ENCODE results near the gene RBM39.
"Not testable (repeated sequence)": the region's sequence is repeated elsewhere in the genome, so short reads cannot be mapped to it uniquely, and the experiment has no call there.

RBM39 gene

DNA sequence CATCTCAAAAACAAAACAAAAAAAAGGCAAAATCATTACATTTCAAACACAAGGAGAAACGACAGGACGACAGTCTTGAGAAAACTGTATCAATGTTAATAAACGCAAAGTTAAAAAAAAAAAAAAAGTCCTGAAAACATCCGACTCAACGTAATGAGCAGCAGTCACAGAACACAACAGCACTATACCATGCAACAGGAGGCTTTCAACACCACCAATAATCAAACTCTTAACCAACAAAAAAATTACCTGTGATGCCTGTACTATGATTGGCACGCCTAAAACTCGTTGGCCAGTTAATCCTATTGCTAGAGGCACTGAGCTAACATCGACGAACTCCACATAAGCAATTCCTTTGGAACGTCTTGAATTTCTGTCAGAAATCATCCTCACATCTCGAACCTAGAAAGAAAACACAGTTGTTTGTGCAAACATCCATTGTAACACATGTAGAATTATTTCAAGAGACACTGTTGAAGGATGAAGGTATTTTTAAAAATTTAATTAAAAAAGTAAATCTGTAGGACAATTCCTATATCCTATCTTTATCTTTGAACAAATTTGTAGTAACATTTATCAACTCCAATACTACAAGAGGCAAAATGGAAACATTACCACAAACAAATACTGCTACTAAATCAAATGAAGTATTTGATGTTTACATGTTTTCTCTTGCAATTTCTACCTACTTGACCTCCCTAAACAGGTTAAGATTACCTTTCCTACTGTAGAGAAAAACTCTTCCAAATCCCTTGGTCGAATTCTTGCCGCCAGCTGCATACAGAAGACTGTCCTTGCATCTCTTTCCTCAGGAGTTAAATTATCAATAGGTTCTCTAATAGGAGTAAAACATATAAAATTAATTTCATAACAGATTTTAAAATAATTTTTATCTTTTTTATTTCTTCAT, 17.5 kb downstream of the RBM39 start:
- DNase-seq = no peak

DNA sequence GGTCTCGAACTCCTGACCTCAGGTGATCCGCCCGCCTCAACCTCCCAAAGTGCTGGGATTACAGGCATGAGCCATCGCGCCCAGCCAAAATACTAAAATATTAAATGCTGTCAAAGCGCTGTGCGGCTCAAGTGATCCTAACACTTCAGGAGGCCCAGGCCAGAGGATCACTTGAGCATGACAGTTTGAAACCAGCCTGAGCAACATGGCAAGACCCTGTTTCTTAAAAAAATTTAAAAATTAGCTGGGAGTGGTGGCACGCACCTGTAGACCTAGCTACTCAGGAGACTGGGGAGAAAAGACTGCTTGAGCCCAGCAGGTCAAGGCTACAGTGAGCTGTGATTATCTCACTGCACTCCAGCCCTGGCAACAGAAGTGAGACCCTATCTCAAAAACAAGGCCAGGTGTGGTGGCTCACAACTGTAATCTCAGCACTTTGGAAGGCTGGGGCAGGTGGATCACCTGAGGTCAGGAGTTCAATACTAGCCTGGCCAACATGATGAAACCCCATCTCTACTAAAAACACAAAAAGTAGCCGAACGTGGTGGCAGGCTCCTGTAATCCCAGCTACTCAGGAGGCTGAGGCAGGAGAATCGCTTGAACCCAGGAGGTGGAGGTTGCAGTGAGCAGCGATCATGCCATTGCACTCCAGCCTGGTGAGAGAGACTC, 18.3 kb downstream of the RBM39 start:
- not testable (repeated sequence) for DNase-seq

DNA sequence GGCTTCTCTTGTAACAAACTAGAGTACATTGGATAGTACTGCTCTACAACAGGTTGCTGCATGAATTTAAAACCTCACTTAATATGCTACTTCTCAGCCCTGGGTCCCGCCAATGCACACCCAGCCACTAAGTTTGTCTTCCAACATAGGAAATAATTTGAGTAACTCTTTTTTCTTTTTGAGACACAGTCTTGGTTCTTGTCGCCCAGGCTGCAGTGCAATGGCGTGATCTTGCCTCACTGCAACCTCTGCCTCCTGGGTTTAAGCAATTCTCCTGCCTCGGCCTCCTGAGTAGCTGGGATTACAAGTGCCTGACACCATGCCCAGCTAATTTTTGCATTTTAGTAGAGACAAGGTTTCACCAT, 18.8 kb downstream of the RBM39 start:
- DNase-seq = not testable (repeated sequence)

DNA sequence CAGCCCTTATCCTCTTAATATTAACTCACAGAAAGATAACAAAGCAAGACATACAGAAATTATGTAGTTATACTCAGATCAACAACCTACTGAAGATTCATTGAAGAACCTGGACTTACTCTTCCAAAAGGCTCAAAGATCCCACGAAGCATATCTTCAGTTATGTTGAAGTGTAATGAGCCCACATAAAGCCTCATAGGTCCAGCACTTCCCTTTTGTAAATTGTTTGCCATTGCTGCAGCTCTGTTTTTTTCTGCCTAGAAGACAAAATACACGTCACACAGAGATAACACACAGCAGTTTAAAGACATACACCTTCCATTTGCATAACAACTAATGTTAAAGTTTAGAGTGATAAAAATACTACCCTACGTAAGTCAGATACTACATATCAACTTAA, 20.4 kb downstream of the RBM39 start:
- no peak for DNase-seq

DNA sequence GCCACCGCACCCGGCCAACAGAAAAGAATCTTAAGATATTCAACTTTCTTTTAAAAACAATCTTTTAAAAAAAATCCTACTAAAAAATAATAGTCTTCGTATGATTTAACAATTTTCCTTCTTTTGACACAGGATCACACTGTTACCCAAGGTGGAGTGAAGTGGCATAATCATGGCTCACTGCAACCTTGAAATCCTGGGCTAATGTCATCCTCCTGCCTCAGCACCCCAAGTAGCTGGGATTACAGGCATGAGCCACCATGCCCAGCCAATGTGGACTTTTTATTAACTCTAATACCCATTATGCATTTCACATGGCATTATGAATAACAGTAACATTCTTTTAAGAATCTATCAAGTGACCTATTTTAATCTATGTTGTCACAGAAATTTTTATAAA, 20.8 kb downstream of the RBM39 start:
- DNase-seq = no peak

DNA sequence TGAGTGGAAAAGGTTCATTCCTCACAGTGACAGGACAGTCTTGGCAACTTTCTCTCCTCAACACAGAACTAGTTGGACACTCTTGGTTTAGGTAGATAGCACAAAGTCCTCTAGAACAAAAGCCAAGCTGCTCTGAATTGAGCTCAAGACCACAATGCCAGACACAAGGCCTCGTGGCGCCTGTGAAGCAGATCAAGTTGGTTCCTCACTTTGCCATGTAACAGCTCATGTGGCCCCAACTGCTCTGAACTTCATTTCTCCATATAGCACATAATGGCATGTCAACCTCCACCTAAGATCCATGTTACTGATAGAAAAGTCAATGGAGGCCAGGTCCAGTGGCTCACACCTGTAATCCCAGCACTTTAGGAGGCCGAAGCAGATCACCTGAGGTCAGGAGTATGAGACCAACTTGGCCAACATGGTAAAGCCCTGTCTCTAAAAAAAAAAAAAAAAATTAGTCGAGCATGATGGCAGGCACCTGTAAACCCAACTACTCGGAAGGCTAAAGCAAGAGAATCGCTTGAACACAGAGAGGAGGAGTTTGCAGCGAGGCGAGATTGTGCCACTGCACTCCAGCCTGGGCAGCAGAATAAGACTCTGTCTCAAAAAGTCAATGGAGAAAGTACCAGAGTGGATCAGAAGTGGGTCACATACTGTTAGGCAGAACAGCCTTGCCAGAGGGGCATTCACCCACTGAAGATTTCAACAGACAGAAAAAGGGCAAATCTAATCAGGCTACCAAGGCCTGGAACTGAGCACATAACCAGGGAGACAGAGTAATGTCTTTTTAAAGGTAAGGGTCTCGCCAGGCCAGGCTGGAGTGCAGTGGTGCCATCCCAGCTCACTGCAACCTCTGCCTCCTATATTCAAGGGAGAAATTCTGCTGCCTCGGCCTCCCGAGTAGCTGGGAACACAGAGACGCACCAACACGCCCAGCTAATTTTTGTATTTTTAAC, 21.6 kb downstream of the RBM39 start:
- no peak for DNase-seq

DNA sequence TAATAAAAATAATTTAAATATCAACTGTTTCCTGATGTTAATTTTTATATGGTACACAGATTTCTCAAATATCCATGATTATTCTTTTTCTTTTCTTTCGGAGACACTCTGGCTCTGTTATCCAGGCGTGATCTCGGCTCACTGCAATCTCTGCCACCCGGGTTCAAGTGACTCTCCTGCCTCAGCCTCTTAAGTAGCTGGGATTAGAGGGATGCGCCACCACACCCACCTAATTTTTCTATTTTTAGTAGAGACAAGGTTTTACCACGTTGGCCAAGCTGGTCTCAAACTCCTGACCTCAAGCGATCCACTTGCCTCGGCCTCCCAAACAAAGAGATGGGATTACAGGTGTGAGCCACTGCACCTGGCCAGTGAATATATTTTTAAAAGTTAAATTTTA, 22.3 kb downstream of the RBM39 start:
- no peak for DNase-seq

DNA sequence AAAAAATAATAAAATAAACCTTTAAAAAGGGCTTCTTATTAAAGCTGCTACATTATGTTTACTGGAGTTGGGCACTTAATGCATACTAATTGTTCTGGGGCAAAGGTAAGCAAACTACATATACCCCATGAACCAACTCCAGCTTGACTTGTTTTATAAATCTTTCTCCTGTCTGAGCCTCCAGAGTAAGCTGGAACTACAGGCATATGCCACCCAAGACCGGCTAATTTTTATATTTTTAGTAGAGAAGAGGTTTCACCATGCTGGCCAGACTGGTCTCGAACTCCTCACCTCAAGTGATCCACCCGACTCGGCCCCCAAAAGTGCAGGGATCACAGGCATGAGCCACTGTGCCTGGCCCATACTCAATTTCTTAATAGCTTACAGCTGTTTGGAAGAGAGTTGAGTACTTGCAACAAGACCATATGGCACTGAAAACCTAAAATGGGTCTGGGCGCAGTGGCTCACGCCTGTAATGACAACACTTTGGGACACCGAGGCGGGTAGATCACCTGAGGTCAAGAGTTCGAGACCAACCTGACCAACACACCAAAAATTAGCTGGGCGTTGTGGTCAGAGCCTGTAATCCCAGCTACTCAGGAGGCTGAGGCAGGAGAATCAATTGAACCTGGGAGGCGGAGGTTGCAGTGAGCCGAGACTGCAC, 23.0 kb downstream of the RBM39 start:
- no peak for DNase-seq

DNA sequence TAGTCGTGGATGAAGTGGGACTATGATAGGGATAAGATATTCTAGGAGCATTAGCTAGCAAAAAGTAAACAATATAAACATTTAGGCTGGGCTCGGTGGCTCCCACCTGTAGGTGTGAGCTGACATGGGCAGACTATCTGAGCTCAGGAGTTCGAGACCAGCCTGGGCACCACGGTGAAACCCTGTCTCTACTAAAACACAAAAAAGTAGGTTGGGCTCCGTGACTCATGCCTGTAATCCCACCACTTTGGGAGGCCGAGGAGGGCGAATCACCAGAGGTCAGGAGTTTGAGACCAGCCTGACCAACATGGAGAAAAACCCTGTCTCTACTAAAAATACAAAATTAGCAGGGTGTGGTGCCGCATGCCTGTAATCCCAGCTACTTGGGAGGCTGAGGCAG, 23.7 kb downstream of the RBM39 start:
- DNase-seq = not testable (repeated sequence)

DNA sequence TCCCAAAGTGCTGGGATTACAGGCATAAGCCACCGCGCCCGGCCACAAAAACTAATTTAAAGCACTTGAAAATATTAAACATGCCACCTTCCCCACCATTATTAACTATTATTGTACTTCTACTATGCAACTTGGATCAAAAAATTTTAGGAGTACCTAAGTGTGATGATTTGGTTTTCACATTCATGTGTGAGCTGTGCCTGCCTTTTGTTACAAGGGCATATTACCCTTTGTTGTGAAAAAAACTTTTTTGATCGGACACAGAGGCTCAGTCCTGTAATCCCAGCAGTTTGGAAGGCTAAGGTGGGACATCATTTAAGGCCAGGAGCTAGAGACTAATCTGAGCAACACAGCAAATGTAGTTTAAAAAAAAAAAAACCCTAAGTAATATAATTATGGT, 25.7 kb downstream of the RBM39 start:
- no peak for DNase-seq

DNA sequence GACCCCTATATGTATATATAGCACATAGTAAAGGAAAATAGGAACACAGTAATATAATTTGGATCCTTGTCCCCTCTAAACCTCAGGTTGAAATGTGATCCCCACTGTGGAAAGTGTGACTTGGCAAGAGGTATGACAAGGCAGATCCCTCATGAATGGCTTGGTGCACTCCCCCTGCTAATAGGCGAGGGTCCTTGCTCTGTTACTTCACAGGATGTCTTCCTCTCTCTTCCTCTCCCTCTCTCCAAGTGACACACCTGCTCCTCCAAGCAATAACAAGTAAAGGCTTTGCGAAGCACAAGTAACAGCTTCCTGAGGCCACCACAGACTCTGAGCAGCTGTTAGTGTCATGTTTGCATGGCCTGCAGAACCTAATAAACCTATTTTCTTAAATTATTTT, 26.4 kb downstream of the RBM39 start:
- DNase-seq = no peak

DNA sequence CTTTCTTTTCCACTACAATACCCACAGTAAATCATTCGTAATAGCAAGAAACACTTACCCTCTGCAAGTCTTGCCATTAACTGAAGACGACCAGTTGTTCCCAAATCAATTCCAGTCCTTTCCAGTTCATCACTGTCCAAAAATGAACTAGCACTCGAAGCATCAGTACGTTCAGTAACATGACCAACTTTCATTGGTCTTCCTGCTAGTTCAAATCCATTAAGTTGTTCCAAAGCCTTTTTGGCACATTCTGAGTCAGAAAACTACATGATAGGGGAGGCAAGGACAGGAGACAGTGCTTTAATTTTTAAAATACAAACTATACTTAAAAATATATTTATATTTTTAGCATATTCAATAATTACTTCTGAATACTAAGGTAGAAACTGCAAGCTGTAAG, 27.9 kb downstream of the RBM39 start:
- DNase-seq = no peak

DNA sequence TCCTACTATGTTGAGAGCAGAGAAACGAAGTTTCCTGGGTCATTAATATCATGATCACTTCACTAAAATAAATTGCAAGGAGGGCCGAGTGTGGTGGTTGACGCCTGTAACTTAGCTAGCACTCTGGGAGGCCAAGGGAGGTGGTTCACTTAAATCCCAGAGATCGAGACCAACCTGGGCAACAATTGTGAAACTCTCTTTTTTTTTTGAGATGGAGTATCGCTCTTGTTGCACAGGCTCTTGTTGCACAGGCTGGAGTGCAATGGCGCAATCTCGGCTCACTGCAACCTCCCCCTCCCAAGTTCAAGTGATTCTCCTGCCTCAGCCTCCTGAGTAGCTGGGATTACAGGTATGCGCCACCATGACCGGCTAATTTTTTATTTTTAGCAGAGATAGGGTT, 28.9 kb downstream of the RBM39 start:
- DNase-seq = not testable (repeated sequence)

DNA sequence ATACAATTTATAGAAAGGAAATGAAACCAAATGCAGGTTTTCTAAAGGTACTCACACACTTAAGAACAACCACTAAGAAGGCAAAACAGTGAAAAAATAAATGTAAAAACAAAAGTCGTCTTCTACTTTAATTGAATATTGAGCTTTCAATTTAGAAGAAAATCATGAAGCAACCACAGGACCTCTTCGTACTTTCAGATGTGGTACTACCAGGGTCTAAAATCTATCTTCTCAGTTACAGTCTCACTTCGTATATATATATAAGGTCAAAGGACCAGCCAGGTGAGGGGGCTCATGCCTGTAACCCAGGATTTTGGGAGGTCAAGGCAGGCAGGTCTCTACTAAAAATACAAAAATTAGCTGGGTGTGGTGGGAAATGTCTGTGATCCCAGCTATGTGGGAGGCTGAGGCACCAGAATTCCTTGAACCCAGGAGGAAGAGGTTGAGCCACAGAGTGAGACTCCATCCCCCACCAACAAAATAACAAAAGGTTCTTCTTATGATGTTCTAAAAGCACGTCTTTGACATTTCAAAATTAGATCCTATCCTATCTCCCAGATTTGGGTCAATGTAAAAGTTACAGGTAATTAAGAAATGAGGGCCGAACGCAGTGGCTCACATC, 30.4 kb downstream of the RBM39 start:
- DNase-seq = no peak

DNA sequence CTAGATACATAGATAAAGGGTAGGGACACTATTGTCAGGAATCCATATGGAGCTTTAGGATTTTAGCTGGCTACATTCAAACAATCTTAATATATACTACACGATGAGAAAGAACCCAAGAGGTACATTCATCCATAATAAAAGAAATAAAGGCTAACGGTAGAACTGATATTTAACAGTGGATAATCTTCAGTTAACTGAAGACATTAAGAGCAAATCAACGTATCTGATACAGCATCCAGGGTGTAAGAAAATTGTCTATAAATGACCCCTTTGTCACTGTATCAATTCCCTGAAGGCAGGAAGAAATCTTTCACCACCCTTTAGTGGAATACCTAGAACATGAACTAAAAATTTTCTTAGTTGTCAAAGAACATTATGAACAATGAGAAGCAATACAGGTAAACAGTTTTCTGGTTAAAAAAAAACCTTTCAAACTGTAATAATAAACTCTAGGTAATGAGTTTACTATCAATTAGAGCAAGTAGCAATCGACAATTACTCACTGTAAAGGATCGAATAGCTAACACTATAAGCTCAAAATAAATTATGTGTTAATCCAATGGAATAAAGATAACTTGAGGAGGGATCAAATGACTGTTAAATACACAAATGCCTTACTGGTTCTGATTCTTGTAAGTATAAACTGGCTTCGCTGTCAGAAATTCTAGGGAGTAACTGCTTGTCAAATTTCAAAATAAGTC, 31.0 kb downstream of the RBM39 start:
- DNase-seq = no peak

DNA sequence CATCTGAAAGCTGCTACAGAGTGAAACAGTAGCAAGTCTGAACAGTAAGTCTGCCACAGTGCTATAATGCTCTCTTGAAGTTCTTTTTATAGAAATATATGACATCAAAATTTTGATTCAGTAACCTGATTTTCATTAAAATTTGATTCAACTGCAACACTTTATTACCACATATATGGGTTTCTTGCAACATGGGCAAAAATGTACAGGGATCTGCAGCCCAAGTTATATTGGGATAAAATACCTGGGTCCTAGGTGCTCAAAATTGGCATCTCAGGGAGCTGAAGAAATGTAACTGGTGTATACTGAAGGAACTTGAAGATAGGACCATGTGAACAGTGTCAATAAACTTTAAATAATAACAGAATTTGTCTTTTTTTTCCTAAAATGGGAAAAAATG, 32.0 kb downstream of the RBM39 start:
- DNase-seq = no peak

DNA sequence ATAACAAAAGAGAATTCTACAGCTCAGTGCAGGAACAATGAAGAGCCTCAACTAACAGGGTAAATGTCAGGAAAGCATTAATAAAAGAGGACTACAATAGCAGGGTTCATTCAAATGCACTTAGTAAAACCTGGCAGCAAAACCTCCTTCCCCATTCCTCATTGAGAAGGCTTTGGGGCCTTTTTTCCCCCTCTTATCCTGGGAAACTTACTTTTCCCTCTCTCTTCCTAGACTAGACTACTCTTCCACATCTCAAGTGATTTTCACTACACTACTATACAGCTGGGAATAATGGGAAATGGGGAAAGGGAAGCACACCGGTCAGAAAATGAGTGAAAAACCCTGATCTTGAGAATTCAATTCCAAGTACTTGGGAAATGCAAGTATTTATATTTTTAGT, 32.8 kb downstream of the RBM39 start:
- no peak for DNase-seq

DNA sequence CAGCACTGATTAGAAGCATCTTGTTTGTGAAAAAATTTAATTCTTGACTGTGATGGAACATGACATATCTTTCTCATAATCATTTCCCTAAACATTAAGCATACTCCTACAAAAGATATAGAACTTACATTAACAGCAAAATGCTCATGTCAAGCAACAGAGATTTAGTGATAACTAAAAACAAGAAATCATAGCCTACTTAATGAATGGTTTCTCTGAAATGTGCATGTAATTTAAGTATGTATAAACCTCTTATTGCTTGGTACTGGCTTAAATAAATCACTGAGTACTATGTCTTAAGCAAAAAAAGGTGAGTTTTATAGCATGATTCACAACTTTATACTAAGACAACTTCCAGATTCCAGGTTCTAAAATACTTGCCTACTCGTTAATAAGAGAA, 33.6 kb downstream of the RBM39 start:
- no peak for DNase-seq

DNA sequence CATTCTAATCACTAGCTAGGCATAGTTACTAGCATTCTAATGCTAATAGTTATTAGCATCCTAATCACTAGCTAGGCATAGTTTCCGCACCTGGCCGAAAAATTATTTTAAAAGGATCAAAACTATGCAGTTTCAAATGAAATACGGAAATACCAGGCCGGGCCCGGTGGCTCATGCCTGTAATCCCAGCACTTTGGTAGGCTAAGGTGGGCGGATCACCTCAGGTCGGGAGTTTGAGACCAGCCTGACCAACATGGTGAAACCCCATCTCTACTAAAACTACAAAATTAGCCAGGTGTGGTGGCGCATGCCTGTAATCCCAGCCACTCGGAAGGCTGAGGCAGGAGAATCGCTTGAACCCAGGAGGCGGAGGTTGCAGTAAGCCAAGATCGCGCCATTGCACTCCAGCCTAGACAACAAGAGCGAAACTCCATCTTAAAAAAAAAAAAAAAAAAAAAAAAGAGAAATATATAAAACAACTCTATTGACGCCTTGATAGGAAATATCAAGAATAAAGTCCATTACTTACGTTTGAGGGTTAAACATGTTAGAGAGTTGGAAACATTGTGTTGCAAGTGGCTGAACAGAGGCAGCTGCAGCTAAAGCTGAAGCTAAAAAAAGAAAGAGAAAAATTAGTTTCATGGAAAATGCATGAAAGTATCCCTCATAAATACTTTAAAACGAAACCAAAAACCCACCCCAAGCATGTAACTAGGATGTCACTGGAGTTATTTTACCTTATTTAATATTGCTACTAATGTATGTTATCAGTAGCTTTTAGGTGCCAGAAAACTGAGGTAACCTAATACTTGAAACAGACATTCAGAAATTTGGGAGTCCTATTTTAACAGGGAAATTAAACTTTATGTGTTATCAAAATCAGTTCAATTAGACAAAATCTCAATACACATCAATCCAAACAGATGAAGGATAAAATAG, 35.2 kb downstream of the RBM39 start:
- DNase-seq = not testable (repeated sequence)

DNA sequence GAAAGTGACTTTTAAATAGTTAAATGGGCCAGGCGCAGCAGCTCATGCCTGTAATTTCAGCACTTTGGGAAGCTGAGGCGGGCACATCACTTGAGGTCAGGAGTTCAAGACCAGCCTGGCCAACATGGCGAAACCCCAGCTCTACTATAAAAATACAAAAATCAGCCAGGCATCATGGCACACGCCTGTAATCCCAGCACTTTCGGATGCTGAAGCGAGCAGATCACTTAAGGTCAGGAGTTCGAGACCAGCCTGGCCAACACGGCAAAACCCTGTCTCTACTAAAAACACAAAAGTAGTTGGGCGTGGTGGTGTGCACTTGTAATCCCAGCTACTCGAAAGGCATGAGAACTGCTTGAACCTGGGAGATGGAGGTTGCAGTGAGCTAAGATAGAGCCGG, 36.2 kb downstream of the RBM39 start:
- not testable (repeated sequence) for DNase-seq

Measured in cerebellar nuclear complex (tissue), 1 donor.